Measurements from ENCODE around the gene RAB11FIP4. TPM values are rescaled to one million over a fixed set of nuclear protein-coding genes. Genes with fewer than 3 reads are reported as not detected.
A peak's percentile ranks its signal among the peaks of the same experiment; 100 is the strongest.

Gene RAB11FIP4
- total and polyA plus RNA-seq, 2 donors from 2014 or later: 10.0 to 32.5 TPM

GRCh38 chr17:31522284-31522931 is 130.9 kb downstream of the RAB11FIP4 start:
- Histone ChIP-seq H3K36me3 (ENCODE audit: control insufficient read depth in 2 of 3, insufficient read depth in 3 of 3, low read length in 3 of 3) (peaks cover 0 to 10% (median 5%) of the 10 kb centered on the region in 3 donors), H3K4me1 (ENCODE audit: control insufficient read depth in 2 of 3, insufficient read depth in 2 of 3, low read depth in 1 of 3, low read length in 3 of 3) (no peaks in the 10 kb centered on the region), H3K4me3 (ENCODE audit: low read length in 3 of 3) (no peak overlapping the region), H3K9ac (ENCODE audit: low read length in 3 of 3) (no peak overlapping the region), H3K27me3 (ENCODE audit: control insufficient read depth, insufficient read depth, low read length) (no peaks in the 10 kb centered on the region), H3K27ac (ENCODE audit: low read depth in 2 of 2, low read length in 2 of 2) (peak overlapping the region in 1 of 2 donors; percentile 11), H3K9me3 (ENCODE audit: control insufficient read depth in 2 of 3, insufficient read depth in 1 of 3, low read length in 3 of 3) (no peaks in the 10 kb centered on the region)
- FAIRE-seq (no peak), DNase-seq (no peak)
- TF ChIP-seq, protein P1, sequence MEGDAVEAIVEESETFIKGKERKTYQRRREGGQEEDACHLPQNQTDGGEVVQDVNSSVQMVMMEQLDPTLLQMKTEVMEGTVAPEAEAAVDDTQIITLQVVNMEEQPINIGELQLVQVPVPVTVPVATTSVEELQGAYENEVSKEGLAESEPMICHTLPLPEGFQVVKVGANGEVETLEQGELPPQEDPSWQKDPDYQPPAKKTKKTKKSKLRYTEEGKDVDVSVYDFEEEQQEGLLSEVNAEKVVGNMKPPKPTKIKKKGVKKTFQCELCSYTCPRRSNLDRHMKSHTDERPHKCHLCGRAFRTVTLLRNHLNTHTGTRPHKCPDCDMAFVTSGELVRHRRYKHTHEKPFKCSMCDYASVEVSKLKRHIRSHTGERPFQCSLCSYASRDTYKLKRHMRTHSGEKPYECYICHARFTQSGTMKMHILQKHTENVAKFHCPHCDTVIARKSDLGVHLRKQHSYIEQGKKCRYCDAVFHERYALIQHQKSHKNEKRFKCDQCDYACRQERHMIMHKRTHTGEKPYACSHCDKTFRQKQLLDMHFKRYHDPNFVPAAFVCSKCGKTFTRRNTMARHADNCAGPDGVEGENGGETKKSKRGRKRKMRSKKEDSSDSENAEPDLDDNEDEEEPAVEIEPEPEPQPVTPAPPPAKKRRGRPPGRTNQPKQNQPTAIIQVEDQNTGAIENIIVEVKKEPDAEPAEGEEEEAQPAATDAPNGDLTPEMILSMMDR (IDR thresholded peaks at IDR 0.05; ENCODE audit: borderline replicate concordance, extremely low read depth, insufficient read depth): no peak
- intact Hi-C loops (cut with DNase I): no loop called here

GRCh38 chr17:31522987-31523495 is 131.6 kb downstream of the RAB11FIP4 start:
- Histone ChIP-seq H3K9me3 (ENCODE audit: control insufficient read depth in 2 of 3, insufficient read depth in 1 of 3, low read length in 3 of 3) (no peaks in the 10 kb centered on the region), H3K27ac (ENCODE audit: low read depth in 2 of 2, low read length in 2 of 2) (peak overlapping the region in 1 of 2 donors; percentile 11), H3K4me1 (ENCODE audit: control insufficient read depth in 2 of 3, insufficient read depth in 2 of 3, low read depth in 1 of 3, low read length in 3 of 3) (no peaks in the 10 kb centered on the region), H3K4me3 (ENCODE audit: low read length in 3 of 3) (no peak overlapping the region), H3K36me3 (ENCODE audit: control insufficient read depth in 2 of 3, insufficient read depth in 3 of 3, low read length in 3 of 3) (peaks cover 0 to 10% (median 5%) of the 10 kb centered on the region in 3 donors), H3K27me3 (ENCODE audit: control insufficient read depth, insufficient read depth, low read length) (no peaks in the 10 kb centered on the region), H3K9ac (ENCODE audit: low read length in 3 of 3) (no peak overlapping the region)
- no peak for DNase-seq
- TF ChIP-seq, protein P1 (IDR thresholded peaks at IDR 0.05; ENCODE audit: borderline replicate concordance, extremely low read depth, insufficient read depth): no peak
- FAIRE-seq: no peak
- intact Hi-C loops (cut with DNase I): no loop called here

GRCh38 chr17:31523862-31524730 is 132.6 kb downstream of the RAB11FIP4 start:
- no peaks in the 10 kb centered on the region for H3K9me3 ChIP-seq (ENCODE audit: control insufficient read depth in 2 of 3, insufficient read depth in 1 of 3, low read length in 3 of 3)
- H3K4me1 ChIP-seq (ENCODE audit: control insufficient read depth in 2 of 3, insufficient read depth in 2 of 3, low read depth in 1 of 3, low read length in 3 of 3): no peaks in the 10 kb centered on the region
- DNase-seq: no peak
- intact Hi-C loops (cut with DNase I): no loop called here
- no peaks in the 10 kb centered on the region for H3K27me3 ChIP-seq (ENCODE audit: control insufficient read depth, insufficient read depth, low read length)
- TF ChIP-seq, protein P1 (IDR thresholded peaks at IDR 0.05; ENCODE audit: borderline replicate concordance, extremely low read depth, insufficient read depth): no peak
- H3K4me3 ChIP-seq (ENCODE audit: low read length in 3 of 3): no peak overlapping the region
- no peak for FAIRE-seq
- H3K9ac ChIP-seq (ENCODE audit: low read length in 3 of 3): no peak overlapping the region
- peaks cover 0 to 10% (median 10%) of the 10 kb centered on the region in 3 donors for H3K36me3 ChIP-seq (ENCODE audit: control insufficient read depth in 2 of 3, insufficient read depth in 3 of 3, low read length in 3 of 3)
- H3K27ac ChIP-seq (ENCODE audit: low read depth in 2 of 2, low read length in 2 of 2): no peak overlapping the region

Data from kidney (tissue), 14 donors.